ENCODE results near the gene KRT9. TPM values are rescaled to one million over a fixed set of nuclear protein-coding genes. Genes with fewer than 3 reads are reported as not detected.

The KRT9 gene
- total RNA-seq, 3 donors from 2014 or later (not counting 1 experiment from before 2014, with no cell fraction given): not detected

- no peaks in the 10 kb centered on the region for H3K9me3 ChIP-seq (ENCODE audit: control insufficient read depth, insufficient read depth, low read length)
- ATAC-seq (no peak), DNase-seq (no peak)
- no peaks in the 10 kb centered on the region for H3K36me3 ChIP-seq (ENCODE audit: control insufficient read depth, insufficient read depth, low read length)
- 83% methylated on average over 5 of the region's 5 CpGs for WGBS (ENCODE audit: insufficient coverage)
- Mint-ChIP-seq H3K9me3 (no peaks in the 10 kb centered on the region), H3K4me1 (no peaks in the 10 kb centered on the region), H3K27ac (no peak overlapping the region), H3K4me3 (no peak overlapping the region), H3K36me3 (no peaks in the 10 kb centered on the region), H3K27me3 (ENCODE audit: low read depth in 2 of 2) (peaks cover 22 to 31% of the 10 kb centered on the region in 2 donors)
- H3K27me3 ChIP-seq (ENCODE audit: control insufficient read depth, insufficient read depth, low read length): no peaks in the 10 kb centered on the region
- no peak for TF ChIP-seq CTCF (IDR thresholded peaks at IDR 0.05)
- H3K4me1 ChIP-seq (ENCODE audit: control insufficient read depth, insufficient read depth, low read length): no peaks in the 10 kb centered on the region
- no peak overlapping the region for H3K4me3 ChIP-seq (ENCODE audit: low read length)
- intact Hi-C loops (cut with micrococcal nuclease): no loop called here
- no peak overlapping the region for H3K27ac ChIP-seq (ENCODE audit: low read length)
These were observed 32.8 kb downstream of the KRT9 start for GRCh38 chr17:41539071-41539492.

GRCh38 chr17:41538565-41538991, 33.3 kb downstream of the KRT9 start:
- H3K27me3 ChIP-seq (ENCODE audit: control insufficient read depth, insufficient read depth, low read length): no peaks in the 10 kb centered on the region
- TF ChIP-seq CTCF (IDR thresholded peaks at IDR 0.05): no peak
- ATAC-seq (no peak), DNase-seq (no peak)
- 81% methylated on average over 5 of the region's 5 CpGs for WGBS (ENCODE audit: insufficient coverage)
- H3K9me3 Mint-ChIP-seq: no peaks in the 10 kb centered on the region
- H3K4me3 ChIP-seq (ENCODE audit: low read length): no peak overlapping the region
- no peak overlapping the region for H3K27ac ChIP-seq (ENCODE audit: low read length)
- no peaks in the 10 kb centered on the region for H3K36me3 ChIP-seq (ENCODE audit: control insufficient read depth, insufficient read depth, low read length)
- no peaks in the 10 kb centered on the region for H3K9me3 ChIP-seq (ENCODE audit: control insufficient read depth, insufficient read depth, low read length)
- H3K27ac Mint-ChIP-seq: no peak overlapping the region
- peaks cover 22 to 31% of the 10 kb centered on the region in 2 donors for H3K27me3 Mint-ChIP-seq (ENCODE audit: low read depth in 2 of 2)
- no peak overlapping the region for H3K4me3 Mint-ChIP-seq
- H3K4me1 ChIP-seq (ENCODE audit: control insufficient read depth, insufficient read depth, low read length): no peaks in the 10 kb centered on the region
- no peaks in the 10 kb centered on the region for H3K4me1 Mint-ChIP-seq
- intact Hi-C loops (cut with micrococcal nuclease): no loop called here
- H3K36me3 Mint-ChIP-seq: no peaks in the 10 kb centered on the region

GRCh38 chr17:41537990-41538389, 33.9 kb downstream of the KRT9 start:
- no peak for ATAC-seq
- Histone ChIP-seq H3K4me1 (ENCODE audit: control insufficient read depth, insufficient read depth, low read length) (no peaks in the 10 kb centered on the region), H3K4me3 (ENCODE audit: low read length) (no peak overlapping the region), H3K27ac (ENCODE audit: low read length) (no peak overlapping the region), H3K27me3 (ENCODE audit: control insufficient read depth, insufficient read depth, low read length) (no peaks in the 10 kb centered on the region), H3K9me3 (ENCODE audit: control insufficient read depth, insufficient read depth, low read length) (no peaks in the 10 kb centered on the region), H3K36me3 (ENCODE audit: control insufficient read depth, insufficient read depth, low read length) (no peaks in the 10 kb centered on the region)
- WGBS (ENCODE audit: insufficient coverage): 92% methylated on average over 7 of the region's 9 CpGs
- no peaks in the 10 kb centered on the region for H3K4me1 Mint-ChIP-seq
- no peak for TF ChIP-seq CTCF (IDR thresholded peaks at IDR 0.05)
- H3K36me3 Mint-ChIP-seq: no peaks in the 10 kb centered on the region
- no peak overlapping the region for H3K4me3 Mint-ChIP-seq
- H3K27me3 Mint-ChIP-seq (ENCODE audit: low read depth in 2 of 2): peaks cover 22 to 35% of the 10 kb centered on the region in 2 donors
- no peak overlapping the region for H3K27ac Mint-ChIP-seq
- no peaks in the 10 kb centered on the region for H3K9me3 Mint-ChIP-seq
- no peak for DNase-seq
- intact Hi-C loops (cut with micrococcal nuclease): no loop called here

GRCh38 chr17:41537614-41537954, 34.3 kb downstream of the KRT9 start:
- TF ChIP-seq CTCF (IDR thresholded peaks at IDR 0.05): no peak
- H3K27me3 ChIP-seq (ENCODE audit: control insufficient read depth, insufficient read depth, low read length): no peaks in the 10 kb centered on the region
- H3K4me3 ChIP-seq (ENCODE audit: low read length): no peak overlapping the region
- Mint-ChIP-seq H3K9me3 (no peaks in the 10 kb centered on the region), H3K4me1 (no peaks in the 10 kb centered on the region), H3K36me3 (no peaks in the 10 kb centered on the region), H3K27me3 (ENCODE audit: low read depth in 2 of 2) (peaks cover 26 to 37% of the 10 kb centered on the region in 2 donors), H3K4me3 (no peak overlapping the region), H3K27ac (no peak overlapping the region)
- DNase-seq (no peak), ATAC-seq (no peak)
- H3K9me3 ChIP-seq (ENCODE audit: control insufficient read depth, insufficient read depth, low read length): no peaks in the 10 kb centered on the region
- H3K4me1 ChIP-seq (ENCODE audit: control insufficient read depth, insufficient read depth, low read length): no peaks in the 10 kb centered on the region
- H3K27ac ChIP-seq (ENCODE audit: low read length): no peak overlapping the region
- 82% methylated on average over 7 of the region's 7 CpGs for WGBS (ENCODE audit: insufficient coverage)
- intact Hi-C loops (cut with micrococcal nuclease): no loop called here
- H3K36me3 ChIP-seq (ENCODE audit: control insufficient read depth, insufficient read depth, low read length): no peaks in the 10 kb centered on the region

Measured in natural killer cell (primary cell).